GM18909 (cell line): ENCODE data around the gene NPEPL1.

Experiments
- ATAC-seq: cut with Tn5 transposase; IDR thresholded peaks from one replicate; pipeline ENCODE4 v1.9.1; 2021; ENCODE audit warnings: mild to moderate bottlenecking; ENCODE audit not compliant: unreplicated experiment, poor library complexity

NPEPL1 gene

DNA sequence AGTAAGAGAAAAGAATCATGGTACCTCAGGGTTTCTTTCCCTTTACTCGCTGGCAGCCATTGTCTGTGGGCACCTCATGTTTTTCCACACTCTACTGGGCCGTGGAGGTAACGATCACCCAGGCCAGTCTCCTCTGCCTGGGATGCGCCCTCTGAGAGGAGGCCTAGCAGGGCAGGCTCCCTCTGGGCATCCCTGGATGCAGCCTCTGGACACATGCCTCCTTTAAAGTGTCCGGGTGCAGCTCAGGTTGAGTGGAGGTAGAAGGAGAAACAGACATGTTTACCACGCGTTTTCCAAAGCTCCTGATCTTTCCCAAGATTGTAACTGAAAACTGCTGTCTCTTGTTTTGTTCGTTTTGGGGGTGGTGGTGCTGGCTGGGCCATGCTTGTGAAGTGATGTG, 13.8 kb upstream of the NPEPL1 start:
- ATAC-seq, result no peak

DNA sequence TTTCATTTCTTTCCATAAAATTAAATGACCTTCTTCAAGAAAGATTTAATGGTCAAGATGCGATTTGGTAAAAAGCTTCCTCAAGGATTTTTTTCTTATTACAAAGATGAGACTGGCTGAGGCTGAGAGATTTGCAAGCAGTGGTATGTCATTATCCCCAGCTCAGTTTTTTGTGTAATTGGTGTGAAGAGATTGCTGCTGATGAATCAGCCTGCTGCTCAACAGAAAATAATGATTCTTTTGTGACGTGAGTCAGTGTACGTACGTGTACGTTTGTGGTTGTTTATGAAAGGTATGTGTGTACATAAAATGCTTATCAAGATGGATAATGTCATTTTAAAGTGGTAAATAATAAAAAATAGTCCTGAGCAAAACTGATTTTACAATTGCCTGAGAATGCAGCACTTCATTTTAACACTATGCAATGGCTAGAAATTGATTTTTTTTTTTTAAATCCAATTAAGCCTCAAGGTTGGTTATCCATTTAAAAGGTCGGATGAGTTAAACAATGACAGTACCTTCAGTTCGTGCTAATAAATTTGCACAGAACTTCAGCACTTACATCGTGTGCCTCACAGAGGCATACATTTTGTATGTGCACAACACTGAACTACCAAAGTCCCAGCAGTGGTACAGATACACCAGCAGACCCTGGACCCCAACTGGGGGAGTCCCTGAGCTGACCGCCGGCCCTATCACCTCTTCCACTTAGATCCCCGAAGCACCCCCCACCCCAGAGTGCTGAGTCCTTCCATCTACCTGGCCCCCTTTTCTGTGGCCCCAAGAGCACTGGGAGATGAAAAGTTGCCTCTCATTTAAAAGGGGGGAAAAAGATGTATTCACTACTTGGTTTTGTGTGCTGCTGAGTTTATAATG, 9.7 kb upstream of the NPEPL1 start:
- ATAC-seq, result no peak

DNA sequence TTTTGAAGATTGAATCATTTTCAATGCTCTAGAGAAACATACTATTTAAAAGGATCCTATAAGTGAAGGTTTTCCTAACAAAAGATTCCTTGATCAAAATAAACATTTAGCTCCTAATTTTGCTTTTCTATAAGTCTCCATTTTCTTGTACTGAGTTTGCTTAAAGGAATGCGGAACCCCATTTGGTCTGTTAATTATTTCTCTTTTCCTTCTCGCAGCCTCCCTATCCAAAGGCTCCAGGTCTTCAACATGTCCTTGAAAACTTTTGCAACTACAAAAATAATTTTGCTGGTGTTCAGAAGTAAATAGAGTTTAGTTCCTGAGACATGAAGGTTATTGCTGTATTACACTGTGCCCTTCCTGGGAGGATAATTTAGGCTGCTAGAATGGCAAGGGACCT, 8.3 kb upstream of the NPEPL1 start:
- ATAC-seq, result no peak

DNA sequence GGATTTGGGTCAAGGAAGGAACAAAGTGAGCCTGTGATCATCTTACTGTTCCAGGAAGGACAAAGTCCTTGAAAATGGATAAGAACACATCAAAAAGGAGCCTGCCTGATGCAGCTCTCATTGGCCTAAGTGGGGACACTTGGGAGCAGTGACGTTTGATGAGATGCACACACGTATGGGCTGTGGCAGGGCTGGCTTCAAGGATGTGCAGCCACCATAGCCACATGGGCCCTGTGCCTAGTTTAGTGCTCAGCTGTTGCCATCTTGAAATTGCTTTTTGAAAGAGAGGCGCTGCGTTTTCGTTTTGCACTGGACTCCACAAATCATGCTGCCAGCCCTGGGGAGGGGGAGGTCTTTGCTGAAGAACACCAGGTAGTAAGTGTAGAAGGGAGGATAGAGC, 6.6 kb upstream of the NPEPL1 start:
- ATAC-seq, result no peak

DNA sequence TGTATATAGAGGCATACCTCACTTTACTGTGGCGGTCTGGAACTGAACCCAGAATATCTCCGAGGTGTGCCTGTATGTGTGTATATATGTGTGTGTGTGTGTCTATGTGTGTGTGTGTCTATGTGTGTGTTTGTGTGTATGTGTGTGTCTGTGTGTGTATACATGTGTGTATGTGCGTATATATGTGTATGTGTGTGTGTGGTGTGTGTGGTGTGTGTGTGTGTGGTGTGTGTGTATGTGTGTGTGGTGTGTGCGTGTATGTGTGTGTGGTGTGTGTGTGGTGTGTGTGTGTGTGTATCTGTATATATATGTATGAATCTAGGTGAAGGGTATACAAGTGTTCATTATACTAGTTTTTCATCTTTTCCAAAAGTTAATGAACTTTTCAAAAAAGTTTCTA, 4.2 kb upstream of the NPEPL1 start:
- ATAC-seq, result no peak

DNA sequence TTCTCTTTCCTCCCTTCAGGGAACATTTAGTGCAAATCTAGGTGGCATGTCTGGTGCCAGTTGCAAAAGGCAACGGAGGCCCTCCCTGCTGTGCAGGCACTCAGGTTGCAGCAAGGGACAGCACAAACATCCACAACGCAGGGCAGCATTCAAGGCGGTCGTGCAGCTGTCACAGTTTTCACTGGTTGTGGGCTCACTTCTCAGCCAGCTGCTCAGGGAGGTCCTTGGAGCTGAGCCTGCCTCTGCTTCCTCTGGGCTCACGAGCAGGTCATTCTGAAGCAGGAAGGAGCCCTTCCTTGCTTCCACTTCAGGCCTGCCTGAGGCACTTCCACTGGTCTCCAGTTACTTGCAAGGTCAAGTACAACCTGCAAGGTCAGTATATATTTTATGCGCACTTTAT, 3.8 kb upstream of the NPEPL1 start:
- ATAC-seq, result no peak

DNA sequence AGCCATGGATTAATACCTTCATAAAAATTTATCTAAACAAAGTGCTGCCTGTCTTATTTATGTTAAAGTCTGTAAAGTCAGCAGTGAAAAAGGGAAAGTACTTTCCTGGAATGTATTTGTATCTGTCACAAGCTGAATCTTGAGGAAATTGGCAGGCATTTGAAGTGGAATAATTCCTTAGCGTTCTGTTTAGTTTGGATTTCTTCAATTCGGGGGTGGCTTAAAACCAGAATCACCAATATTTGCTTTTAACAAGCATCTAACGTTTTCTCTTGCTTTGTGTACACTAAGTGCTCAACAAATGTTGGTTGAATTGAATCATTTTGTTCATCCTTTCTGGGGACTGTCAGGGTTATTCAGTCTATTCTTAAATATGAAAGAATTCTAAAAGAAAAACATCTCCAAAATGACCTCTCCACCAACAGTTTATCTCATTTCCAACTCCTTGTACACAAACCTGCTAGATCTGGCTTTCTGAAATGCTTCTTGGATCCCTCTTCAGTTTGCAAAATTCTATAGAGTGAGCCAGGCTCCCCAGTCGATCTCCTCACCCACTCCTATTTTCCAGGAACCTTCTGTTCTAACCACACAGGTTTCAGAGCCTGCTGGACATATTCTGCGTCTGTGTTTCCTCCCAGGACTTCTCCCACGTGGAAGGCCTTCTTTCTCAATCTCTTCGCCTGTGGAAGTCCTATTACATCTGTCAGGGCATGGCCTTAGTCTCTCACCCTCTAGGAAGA, 2.0 kb upstream of the NPEPL1 start:
- ATAC-seq, result no peak

DNA sequence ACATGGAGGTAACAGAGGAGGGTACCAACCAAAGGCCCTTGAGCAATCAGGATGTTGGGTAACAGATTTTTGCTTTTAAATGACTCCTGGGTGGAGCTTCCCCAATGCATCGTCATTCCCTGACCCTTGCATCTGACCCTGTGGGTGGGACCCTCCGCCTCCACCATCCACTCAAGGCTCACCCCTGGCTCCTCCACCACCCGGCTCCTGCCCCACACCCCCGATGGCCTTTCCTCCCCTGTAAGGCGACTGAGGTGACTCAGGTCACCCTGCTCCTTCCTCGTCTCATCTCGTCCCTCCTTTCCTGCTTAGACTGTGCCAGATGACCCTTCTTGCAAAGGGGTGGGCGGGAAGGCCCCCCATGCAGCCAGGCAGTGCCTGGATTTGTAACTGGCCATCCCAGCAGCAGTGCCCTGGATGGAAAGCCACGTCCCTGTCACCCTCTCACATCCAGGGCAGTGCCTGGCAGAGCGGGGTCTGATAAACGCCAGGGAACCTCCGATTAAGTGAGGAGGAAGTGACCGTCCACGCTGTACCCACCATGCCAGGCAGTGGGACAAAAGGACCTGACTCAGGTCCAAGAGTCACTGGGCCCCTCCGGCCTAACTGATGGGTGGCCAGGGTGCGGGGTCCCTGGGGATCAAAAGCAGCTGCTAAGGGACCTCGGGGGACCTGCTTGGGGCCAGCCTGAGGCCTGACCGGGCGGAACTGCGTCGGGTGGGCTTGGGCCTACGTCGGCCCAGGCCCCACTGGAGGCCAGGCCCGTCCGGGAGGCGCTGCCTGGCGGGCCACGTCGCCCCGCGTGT, 624 bp upstream of the NPEPL1 start:
- no peak for ATAC-seq

DNA sequence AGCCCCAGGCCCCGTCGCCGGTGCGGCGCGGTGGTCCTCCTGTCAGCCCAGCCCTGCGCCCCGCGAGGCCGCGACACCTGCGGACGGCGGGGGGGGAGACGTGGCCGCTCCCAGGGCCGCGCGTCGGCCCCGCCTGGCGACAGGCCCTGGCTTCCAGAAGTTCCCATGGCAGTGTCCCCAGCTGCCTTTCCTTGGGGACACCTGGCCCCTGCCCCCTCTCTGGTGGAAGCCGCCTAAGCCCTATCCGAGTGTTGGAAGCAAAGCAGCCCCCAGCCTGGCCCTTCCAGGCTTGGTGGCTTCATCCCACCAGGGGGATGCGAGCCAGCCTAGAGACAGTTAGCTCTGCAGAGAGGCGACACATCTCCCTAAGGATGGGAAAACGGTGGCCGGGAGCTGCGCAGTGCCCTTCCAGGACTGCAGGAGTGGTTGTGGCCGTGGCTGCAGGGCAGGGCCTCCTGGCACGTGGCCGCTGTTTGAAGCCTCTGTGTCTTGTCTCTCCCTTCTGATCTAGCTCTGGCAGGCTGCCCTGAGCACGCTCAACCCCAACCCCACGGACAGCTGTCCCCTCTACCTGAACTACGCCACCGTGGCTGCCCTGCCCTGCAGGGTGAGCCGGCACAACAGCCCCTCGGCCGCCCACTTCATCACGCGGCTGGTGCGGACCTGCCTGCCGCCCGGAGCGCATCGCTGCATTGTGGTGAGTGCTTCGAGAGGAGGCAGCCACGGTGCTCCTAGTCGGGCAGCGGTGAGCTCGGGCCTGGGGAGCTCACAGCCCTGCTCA, 816 bp downstream of the NPEPL1 start:
- ATAC-seq, result peak; percentile 15

DNA sequence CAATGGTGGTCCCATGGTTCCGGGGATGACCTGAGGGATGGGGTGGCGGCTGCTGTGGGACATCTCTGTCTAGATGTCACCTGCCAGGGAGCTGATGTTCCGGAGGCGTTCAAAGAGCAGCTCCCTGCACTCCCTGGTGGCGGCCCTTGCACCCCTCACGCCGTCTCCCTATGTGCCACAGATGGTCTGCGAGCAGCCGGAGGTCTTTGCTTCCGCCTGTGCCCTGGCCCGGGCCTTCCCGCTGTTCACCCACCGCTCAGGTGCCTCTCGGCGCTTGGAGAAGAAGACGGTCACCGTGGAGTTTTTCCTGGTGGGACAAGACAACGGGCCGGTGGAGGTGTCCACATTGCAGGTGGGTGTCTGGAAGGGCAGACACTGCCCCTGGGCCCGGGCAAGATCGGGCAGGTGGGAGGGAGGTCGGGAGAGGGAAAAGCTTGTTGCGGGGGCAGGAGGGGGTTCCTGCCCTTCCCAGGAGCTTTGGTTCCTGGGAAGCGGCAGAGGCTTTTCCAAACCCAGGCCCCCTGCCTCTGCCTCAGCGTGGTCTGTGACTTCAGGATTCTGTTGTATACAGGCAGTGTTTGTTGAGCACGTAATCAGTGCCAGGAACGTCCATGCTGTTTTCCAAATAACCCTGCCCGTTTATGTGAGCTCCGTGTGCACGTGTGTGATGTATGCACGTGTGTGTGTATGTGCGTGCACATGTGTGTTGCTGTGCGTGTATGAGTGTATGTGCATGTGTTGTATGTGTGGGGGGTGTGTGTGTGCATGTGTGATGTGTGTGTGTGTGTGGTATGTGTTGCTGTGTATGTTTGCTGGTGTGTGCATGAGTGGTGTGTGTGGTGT, 1.9 kb downstream of the NPEPL1 start:
- ATAC-seq, result no peak

DNA sequence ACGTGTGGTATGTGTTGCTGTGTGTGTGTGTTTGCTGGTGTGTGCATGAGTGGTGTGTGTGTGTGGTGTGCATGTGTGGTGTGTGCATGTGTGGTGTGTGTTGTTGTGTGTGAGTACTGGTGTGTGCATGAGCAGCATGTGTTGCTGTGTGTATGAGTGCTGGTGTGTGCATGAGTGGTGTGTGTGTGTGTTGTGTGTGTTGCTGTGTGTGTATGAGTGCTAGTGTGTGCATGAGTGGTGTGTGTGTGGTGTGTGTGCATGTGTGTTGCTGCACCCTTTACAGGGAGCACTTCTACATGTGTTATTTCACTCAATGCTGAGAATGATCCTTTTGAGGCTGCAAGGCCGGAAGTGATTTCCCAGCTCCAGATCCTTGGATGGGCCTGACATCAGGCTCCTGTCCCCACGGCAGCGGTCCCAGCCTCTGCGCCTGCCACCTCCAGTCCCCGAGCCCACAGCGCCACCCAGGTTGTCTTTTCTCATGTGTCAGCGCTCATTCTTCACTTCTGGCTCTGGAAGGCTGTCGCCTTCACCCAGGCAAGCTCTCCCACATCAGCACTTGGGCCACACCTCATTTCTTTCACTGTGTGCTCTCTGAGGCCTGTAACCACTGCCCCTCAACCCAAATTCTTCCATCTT, 2.6 kb downstream of the NPEPL1 start:
- ATAC-seq, result no peak

DNA sequence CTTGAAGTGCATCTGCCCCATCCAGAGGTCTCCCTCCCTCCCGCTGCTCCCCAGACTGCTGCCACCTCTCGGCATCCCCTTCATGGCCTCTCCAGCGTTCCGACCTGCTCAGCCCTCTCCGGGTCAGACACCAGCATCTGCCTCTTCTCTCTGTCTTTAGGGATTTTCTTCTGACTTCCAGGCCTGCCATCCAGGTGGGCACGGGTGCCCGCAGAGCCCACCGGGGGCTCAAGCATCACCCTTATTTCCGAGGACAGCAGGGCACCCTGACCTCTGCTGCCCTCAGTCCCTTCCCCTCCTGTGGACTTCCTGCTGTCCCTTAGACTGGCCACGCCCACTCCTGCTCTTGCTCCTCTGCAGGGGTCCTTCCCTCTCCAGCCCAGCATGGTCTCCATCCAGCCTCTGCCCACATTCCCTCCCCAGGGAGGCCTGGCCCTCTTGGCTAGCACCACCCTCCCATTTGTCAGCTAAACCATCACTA, 3.3 kb downstream of the NPEPL1 start:
- no peak for ATAC-seq

DNA sequence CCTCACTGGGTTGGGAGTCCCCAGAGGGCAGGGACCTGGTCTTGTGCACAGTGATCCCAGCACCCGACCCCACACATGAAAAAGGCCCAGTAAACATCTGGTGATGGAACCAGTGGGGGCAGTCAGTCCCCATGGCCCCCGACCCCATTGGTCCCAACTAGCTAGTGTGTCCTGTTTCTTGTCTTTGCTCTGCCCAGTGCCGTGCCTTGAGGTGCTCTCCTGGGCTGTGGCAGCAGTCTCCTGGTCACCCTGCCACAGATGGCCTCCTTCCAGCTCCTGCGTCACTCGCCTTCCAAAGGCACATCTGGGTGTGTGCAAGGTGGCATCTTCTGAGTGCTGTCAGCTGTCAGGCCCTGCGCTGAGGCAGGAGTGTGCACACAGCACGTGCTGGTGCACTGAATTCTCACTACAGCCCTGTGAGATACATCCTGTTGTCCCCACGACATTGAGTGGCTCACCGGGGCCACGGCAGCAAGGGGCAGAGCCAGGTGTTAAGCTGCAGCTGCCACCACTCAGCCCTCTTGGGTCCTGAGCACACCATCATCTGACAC, 3.9 kb downstream of the NPEPL1 start:
- ATAC-seq, result no peak

DNA sequence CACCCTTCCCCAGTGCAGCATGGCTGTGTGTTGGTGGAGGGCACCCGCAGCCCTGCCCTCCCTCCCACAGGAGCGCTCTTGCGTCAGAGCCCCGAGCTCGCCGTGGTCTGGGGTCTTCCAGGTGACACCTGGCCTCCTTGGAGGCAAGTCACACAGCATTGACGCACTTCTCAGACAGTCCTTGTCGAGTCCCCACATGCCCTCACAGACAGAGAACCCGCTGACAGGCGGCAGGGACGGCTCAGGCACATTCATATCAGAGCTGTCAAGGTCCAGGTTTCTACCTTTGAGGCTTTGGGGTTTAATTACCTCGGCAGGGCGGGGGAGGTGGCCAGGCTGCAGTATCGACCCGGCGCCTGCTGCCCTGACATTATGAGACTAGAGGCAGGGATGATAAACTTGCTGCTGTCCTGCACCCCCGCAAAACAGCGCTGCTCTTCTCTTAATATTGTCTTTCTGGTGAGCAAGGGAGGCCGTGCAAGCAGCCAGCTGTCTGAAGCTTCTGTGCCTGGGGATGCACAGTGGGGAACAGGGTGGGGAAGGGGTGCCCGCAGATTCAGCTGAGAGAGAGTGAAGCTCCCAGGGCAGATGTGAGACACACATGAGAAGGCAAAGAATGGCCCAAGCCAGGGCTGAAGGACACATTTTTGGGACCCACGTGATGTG, 4.7 kb downstream of the NPEPL1 start:
- ATAC-seq, result no peak

DNA sequence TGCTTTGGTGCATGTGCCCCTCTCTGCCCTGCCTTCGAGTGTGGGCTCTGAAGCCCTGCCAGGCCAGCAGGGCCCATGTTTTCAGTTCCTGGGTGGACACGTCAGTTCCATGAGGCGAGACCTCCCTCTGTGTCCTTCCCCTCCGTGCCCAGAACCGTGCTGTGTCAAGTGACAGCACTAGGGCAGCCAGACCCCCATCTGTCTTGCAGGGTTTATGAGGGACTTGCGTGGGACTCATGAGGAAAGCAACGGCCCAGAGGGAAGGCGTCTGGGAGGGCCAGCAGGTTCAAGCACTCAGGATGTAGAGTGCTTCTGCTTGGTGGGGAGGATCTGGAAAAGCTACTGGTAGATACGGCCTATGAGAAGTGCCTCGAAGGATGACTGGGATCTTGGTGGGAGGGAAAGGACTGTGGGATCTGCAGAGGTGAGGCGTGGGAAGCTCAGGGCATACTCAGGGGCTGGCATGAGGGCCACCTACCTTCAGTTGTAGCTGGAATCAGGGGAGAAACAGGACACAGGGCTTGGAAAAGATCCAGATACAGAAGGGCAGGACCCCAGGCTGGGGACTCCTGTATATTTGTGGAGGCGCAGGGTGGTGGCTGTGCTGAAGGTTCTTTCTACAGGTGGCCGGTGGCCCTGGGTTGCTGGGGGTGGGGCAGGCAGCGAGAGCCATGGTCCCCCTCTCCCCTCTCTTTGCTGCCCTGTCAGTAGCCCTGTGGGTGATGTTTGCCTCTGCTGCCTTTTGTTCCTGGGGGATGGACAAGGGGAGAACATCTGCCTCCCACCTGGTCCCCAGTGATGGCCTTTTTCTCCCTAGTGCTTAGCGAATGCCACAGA, 5.5 kb downstream of the NPEPL1 start:
- no peak for ATAC-seq

DNA sequence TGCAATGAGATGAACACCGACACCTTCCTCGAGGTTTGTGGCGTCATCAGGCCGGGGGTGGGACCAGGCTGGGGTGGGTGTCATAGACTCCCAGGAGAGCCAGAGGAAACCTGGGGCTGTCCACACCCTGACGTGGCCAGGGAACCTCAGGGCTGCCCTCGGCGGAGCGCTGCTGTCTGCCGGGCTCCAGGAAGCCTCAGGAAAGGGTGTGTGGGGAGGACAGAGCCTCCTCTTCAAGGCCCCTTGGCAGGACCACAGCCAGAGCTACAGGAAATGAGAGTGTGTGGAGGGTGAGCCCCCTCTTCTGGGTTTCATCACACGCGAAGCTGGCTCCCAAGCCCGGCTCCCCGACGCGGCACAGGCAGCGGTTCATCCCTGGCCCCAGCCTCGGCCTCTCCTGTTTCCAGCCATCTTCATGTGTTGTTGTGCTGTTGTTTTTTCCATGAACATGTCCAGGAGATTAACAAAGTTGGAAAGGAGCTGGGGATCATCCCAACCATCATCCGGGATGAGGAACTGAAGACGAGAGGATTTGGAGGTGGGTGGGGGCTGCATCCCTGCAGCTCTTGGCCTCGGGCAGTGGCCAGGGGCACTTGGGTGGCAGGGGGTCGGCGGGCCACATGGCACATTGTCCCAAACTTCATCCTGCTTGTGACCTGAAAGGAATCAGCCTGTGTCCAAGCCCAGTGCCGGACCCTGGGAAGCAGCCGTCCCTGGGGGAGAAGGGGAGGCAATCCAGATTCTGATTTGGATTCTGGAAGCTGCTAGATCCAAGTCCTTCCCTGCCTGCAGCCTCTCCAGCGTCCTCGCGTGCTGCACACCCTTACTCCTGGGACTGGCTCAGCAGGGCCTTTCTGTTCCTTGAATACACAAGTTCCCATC, 6.4 kb downstream of the NPEPL1 start:
- ATAC-seq, result no peak
